Activated naive CD4-positive, alpha-beta T cell treated with anti-CD3 and anti-CD28 coated beads, Interleukin-2, amount 10 ng/mL, durations not matched to agents 7 days and 5 days (primary cell): ENCODE measurements around the gene SLC5A10.
"Not testable (repeated sequence)": the region's sequence is repeated elsewhere in the genome, so short reads cannot be mapped to it uniquely, and the experiment has no call there.

Experiments
- CTCF ChIA-PET: fragments of 350-600 bp; sonication (Branson Sonifier 250); formaldehyde crosslinking; loops from one replicate; lab custom pipeline; 2021; ENCODE audit warnings: antibody characterized with exemption; lab: Charles Lee
- DNase-seq: peaks from one replicate; pipeline ENCODE4 v3.0.0-alpha.2; 2020
- H3K27ac Mint-ChIP-seq: one replicate; pipeline ENCODE4 v1.8.0; 2021; ENCODE audit warnings: mild to moderate bottlenecking, moderate library complexity, mixed read lengths
- H3K27me3 Mint-ChIP-seq: one replicate; pipeline ENCODE4 v1.8.0; 2021; ENCODE audit warnings: mild to moderate bottlenecking, mixed read lengths
- H3K36me3 Mint-ChIP-seq: one replicate; pipeline ENCODE4 v1.8.0; 2021; ENCODE audit warnings: mixed read lengths
- H3K4me1 Mint-ChIP-seq: one replicate; pipeline ENCODE4 v1.8.0; 2021; ENCODE audit warnings: mixed read lengths
- H3K4me3 Mint-ChIP-seq: one replicate; pipeline ENCODE4 v1.8.0; 2021; ENCODE audit warnings: mild to moderate bottlenecking, moderate library complexity, mixed read lengths
- H3K9me3 Mint-ChIP-seq: one replicate; pipeline ENCODE4 v1.8.0; 2021; ENCODE audit warnings: mixed read lengths

SLC5A10 gene

GRCh38 chr17:18951941-18952842 lies at the start of gene SLC5A10:
SLC5A10 (plus strand) TSS chr17:18952165; CDS start chr17:18952206, 41 bp downstream.
- Mint-ChIP-seq H3K27me3 (peaks cover 58% of the 10 kb centered on the region), H3K4me1 (peaks cover 34% of the 10 kb centered on the region), H3K9me3 (peaks cover 2% of the 10 kb centered on the region), H3K36me3 (peaks cover 3% of the 10 kb centered on the region), H3K4me3 (no peak within 1 kb of the TSS), H3K27ac (no peak within 1 kb of the TSS)
- no peak for DNase-seq
- CTCF ChIA-PET: no interaction called here

DNA sequence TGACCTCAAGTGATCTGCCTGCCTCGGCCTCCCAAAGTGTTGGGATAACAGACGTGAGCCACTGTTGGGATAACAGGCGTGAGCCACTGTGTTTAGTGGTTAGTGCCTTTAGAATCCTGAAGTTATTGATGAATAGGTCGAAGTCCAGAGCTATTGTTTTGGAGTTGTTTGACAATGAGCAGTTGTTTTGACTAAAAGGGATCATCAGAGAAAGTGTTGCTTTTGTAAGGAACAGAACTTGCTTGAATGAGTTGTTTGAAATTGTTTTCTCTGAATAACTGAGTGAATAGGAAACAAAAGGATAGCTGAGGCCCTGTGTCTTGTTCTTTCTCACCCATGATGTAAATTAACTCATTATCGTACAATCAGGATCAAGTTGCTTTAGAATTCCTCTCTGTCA lies 47.5 kb upstream of the SLC5A10 start:
- H3K4me1 Mint-ChIP-seq: peaks cover 33% of the 10 kb centered on the region
- peaks cover 59% of the 10 kb centered on the region for H3K36me3 Mint-ChIP-seq
- DNase-seq: no peak
- no peak overlapping the region for H3K27ac Mint-ChIP-seq
- CTCF ChIA-PET: no interaction called here
- H3K4me3 Mint-ChIP-seq: no peak overlapping the region
- H3K9me3 Mint-ChIP-seq: no peaks in the 10 kb centered on the region
- H3K27me3 Mint-ChIP-seq: peaks cover 10% of the 10 kb centered on the region

DNA sequence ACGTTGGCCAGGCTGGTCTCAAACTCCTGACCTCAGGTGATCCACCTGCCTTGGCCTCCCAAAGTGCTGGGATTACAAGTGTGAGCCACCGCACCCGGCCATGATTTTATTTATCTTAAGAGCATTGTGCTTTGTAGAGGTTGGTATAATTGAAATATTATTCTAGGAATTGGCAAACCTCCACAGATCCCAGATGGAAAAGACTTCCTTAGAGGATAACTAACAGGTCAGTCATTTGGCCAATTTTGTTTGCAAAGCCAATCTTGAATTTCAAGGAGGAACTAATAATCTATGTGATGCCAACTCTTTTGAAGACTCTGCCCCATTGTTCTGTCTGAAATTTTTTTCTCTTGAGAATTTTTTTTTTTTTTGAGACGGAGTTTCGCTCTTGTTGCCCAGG lies 46.7 kb upstream of the SLC5A10 start:
- Mint-ChIP-seq H3K27me3 (peaks cover 10% of the 10 kb centered on the region), H3K4me1 (peaks cover 28% of the 10 kb centered on the region), H3K4me3 (no peak overlapping the region), H3K36me3 (peaks cover 58% of the 10 kb centered on the region), H3K27ac (no peak overlapping the region), H3K9me3 (no peaks in the 10 kb centered on the region)
- no peak for DNase-seq
- CTCF ChIA-PET: no interaction called here

DNA sequence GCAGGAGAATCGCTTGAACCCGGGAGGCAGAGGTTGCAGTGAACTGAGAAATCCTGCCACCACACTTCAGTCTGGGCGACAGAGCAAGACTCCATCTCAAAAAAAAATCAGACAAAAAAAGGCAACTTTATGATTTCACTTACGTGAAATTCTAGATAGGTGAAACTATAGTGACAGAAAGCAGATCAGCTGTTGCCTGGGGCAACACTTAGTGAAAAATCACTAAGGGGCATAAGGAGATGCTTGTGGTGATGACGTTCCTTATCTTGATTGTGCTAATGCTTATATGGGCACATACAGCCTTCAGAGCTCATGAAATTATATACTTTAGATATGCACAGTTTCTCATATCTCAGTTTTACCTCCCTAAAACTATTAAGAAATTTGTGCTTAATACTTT lies 41.6 kb upstream of the SLC5A10 start:
- no peak overlapping the region for H3K27ac Mint-ChIP-seq

DNA sequence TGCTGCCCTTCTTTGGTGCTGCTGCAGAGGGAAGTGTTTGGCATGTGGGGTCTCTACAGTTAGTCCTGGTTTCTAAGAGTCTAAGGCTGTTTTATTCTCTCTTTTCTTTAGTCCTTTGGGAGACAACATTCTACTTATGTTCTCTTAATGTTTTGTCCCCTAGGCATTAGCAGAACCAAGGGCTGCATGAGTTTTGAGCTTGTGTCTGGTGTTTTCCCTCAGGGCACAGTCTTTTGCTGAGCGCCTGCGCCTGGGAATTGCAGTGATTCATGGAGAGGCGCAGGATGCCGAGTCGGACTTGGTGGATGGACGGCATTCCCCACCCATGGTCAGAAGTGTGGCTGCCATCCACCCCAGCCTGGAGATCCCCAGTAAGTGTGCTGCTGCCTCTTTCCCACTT lies 41.1 kb upstream of the SLC5A10 start:
- peaks cover 63% of the 10 kb centered on the region for H3K36me3 Mint-ChIP-seq

More for the DNA sequence above, 41.6 kb upstream of the SLC5A10 start:
- H3K4me3 Mint-ChIP-seq: no peak overlapping the region
- H3K36me3 Mint-ChIP-seq: peaks cover 61% of the 10 kb centered on the region
- CTCF ChIA-PET: no interaction called here
- no peak for DNase-seq
- no peaks in the 10 kb centered on the region for H3K4me1 Mint-ChIP-seq
- no peaks in the 10 kb centered on the region for H3K27me3 Mint-ChIP-seq
- no peaks in the 10 kb centered on the region for H3K9me3 Mint-ChIP-seq

GRCh38 chr17:18916816-18917500 lies 35.0 kb upstream of the SLC5A10 start:
- CTCF ChIA-PET: no interaction called here
- H3K27ac Mint-ChIP-seq: no peak overlapping the region
- no peak overlapping the region for H3K4me3 Mint-ChIP-seq
- H3K36me3 Mint-ChIP-seq: peaks cover 49% of the 10 kb centered on the region
- peaks cover 27% of the 10 kb centered on the region for H3K4me1 Mint-ChIP-seq
- no peaks in the 10 kb centered on the region for H3K9me3 Mint-ChIP-seq
- H3K27me3 Mint-ChIP-seq: no peaks in the 10 kb centered on the region
- DNase-seq: no peak

More for the DNA sequence above, 41.1 kb upstream of the SLC5A10 start:
- H3K27me3 Mint-ChIP-seq: no peaks in the 10 kb centered on the region
- no peaks in the 10 kb centered on the region for H3K9me3 Mint-ChIP-seq
- H3K27ac Mint-ChIP-seq: no peak overlapping the region
- CTCF ChIA-PET: no interaction called here
- H3K4me1 Mint-ChIP-seq: no peaks in the 10 kb centered on the region
- no peak for DNase-seq
- no peak overlapping the region for H3K4me3 Mint-ChIP-seq

DNA sequence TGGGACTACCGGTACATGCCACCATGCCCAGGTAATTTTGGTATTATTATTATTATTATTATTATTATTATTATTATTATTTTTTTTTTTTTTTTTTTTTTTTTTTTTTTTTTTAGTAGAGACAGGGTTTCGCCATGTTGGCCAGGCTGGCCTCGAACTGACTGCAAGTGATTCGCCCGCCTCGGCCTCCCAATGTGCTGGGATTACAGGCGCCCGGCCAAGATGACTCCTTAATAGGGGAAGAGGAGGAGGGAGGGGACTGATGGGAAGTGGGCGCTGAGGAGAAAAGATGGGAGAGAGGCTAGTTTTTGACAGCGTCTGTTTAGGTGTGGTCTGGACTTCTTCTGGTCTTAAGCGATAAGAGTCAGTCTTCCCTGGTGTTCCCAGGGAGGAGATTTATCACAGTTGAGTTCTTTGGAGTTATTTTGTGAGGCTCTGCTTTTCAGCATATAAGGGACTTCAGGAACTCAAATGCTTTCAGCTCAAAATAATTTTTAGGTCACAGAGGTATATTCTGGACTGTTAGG lies 34.4 kb upstream of the SLC5A10 start:
- no peak overlapping the region for H3K4me3 Mint-ChIP-seq
- CTCF ChIA-PET: no interaction called here
- peaks cover 46% of the 10 kb centered on the region for H3K36me3 Mint-ChIP-seq
- H3K27me3 Mint-ChIP-seq: no peaks in the 10 kb centered on the region
- no peak for DNase-seq
- peaks cover 32% of the 10 kb centered on the region for H3K4me1 Mint-ChIP-seq
- H3K9me3 Mint-ChIP-seq: no peaks in the 10 kb centered on the region
- H3K27ac Mint-ChIP-seq: no peak overlapping the region

DNA sequence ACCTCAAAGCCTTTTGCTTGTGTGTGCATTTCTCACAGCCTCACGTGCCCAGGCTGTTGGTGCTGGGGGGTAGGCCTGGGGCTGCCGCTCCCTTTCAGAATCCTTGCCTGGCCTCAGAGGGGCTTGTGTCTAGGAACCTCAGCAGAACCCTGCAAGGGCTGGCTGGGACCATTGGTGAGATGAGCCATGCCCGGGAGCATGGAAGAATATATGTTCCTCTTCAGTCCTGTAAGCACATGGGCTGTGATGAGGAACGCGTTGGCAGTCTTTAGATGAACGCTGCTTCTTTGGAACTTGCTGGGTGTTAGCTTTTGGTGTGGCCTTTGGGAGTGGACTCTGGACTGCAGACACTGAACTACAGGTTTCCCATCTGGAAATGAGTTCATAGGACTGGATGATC lies 32.0 kb upstream of the SLC5A10 start:
- no peak overlapping the region for H3K4me3 Mint-ChIP-seq
- DNase-seq: no peak
- CTCF ChIA-PET: no interaction called here
- peaks cover 42% of the 10 kb centered on the region for H3K4me1 Mint-ChIP-seq
- H3K9me3 Mint-ChIP-seq: no peaks in the 10 kb centered on the region
- H3K27ac Mint-ChIP-seq: peak overlapping the region; percentile 25
- H3K27me3 Mint-ChIP-seq: no peaks in the 10 kb centered on the region
- H3K36me3 Mint-ChIP-seq: peaks cover 40% of the 10 kb centered on the region

DNA sequence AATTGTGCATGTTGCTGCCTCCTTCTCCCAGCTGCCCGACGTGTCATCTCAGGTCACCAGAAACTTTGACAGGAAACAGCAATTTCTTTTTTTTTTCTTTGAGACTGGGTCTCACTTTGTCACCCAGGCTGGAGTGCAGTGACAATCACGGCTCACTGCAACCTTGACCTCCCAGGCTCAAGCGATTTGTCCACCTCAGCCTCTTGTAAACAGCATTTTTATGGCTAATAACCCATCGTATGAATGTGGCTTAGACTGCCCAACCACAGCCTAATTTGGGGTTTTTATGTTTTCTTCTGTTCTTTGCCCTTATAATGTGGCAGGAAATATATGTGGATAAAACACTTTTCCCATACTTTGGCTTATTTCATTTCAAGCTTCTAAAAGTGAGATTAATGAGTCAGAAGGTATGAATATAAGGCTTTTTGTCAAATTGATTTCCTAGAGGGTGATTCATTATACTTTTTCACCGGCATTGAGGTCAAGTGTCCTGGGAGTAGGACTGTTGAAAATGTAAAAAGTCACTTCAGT lies 31.0 kb upstream of the SLC5A10 start:
- Mint-ChIP-seq H3K9me3 (no peaks in the 10 kb centered on the region), H3K4me3 (no peak overlapping the region), H3K36me3 (peaks cover 38% of the 10 kb centered on the region), H3K27me3 (no peaks in the 10 kb centered on the region), H3K4me1 (peaks cover 52% of the 10 kb centered on the region), H3K27ac (peak overlapping the region; percentile 3)
- CTCF ChIA-PET: interaction anchor here (0.7 kb wide), 1 partner anchor 39 kb away, joined by 3 read pairs; no protein-coding TSS in a partner anchor
- DNase-seq: peak; percentile 34

DNA sequence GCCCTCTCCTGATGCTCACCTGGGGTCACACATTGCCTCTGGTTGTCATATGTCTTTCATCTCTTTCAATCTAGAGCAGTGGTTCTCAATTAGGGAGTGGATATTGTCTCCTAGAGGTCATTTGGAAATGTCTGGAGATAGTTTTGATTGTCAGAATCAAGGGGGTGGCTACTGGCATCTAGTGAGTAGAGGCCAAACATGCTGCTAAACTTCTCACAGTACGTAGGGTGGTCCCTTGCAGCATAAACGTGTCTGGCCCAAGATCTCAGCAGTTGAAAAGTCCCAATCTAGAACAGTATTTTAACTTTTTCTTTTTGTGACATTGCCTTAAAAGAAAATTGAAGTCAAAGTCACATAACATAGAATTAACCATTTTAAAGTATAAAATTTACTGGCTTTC lies 30.5 kb upstream of the SLC5A10 start:
- CTCF ChIA-PET: no interaction called here
- Mint-ChIP-seq H3K9me3 (no peaks in the 10 kb centered on the region), H3K27me3 (no peaks in the 10 kb centered on the region), H3K27ac (peak overlapping the region; percentile 1), H3K4me3 (no peak overlapping the region), H3K4me1 (peaks cover 56% of the 10 kb centered on the region), H3K36me3 (peaks cover 35% of the 10 kb centered on the region)
- DNase-seq: no peak

GRCh38 chr17:18921912-18922451 lies 30.0 kb upstream of the SLC5A10 start:
- peak overlapping the region; percentile 67 for H3K27ac Mint-ChIP-seq
- CTCF ChIA-PET: no interaction called here
- H3K36me3 Mint-ChIP-seq: peaks cover 34% of the 10 kb centered on the region
- H3K9me3 Mint-ChIP-seq: no peaks in the 10 kb centered on the region
- peak overlapping the region; percentile 17 for H3K4me3 Mint-ChIP-seq
- peaks cover 58% of the 10 kb centered on the region for H3K4me1 Mint-ChIP-seq
- DNase-seq: no peak
- H3K27me3 Mint-ChIP-seq: no peaks in the 10 kb centered on the region

DNA sequence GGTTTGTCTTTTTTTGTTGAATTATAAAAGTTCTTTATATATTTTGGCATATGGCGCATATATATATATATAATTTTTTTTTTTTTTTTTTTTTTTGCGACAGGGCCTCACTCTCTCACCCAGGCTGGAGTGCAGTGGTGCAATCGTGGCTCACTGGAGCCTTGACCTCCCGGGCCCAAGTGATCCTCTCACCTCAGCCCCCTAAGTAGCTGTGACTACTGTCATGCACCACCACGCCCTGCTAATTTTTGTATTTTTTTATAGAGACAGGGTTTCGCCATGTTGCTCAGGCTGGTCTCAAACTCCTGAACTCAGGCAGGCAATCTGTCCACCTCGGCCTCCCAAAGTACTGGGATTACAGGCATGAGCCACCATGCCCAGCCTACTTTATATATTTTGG lies 29.4 kb upstream of the SLC5A10 start:
- H3K27ac Mint-ChIP-seq, H3K4me3 Mint-ChIP-seq, H3K27me3 Mint-ChIP-seq, H3K9me3 Mint-ChIP-seq, CTCF ChIA-PET, DNase-seq: not testable (repeated sequence)
- Mint-ChIP-seq H3K4me1 (peaks cover 57% of the 10 kb centered on the region), H3K36me3 (peaks cover 36% of the 10 kb centered on the region)

- peaks cover 48% of the 10 kb centered on the region for H3K4me1 Mint-ChIP-seq
- no peaks in the 10 kb centered on the region for H3K9me3 Mint-ChIP-seq
- H3K4me3 Mint-ChIP-seq: no peak overlapping the region
- CTCF ChIA-PET: interaction anchor here (0.9 kb wide), 1 partner anchor 36 kb away, joined by 3 read pairs; no protein-coding TSS in a partner anchor
- H3K27ac Mint-ChIP-seq: peak overlapping the region; percentile 86
- peaks cover 42% of the 10 kb centered on the region for H3K36me3 Mint-ChIP-seq
- DNase-seq: no peak
- no peaks in the 10 kb centered on the region for H3K27me3 Mint-ChIP-seq
Measured at GRCh38 chr17:18925187-18925586, 26.8 kb upstream of the SLC5A10 start.

DNA sequence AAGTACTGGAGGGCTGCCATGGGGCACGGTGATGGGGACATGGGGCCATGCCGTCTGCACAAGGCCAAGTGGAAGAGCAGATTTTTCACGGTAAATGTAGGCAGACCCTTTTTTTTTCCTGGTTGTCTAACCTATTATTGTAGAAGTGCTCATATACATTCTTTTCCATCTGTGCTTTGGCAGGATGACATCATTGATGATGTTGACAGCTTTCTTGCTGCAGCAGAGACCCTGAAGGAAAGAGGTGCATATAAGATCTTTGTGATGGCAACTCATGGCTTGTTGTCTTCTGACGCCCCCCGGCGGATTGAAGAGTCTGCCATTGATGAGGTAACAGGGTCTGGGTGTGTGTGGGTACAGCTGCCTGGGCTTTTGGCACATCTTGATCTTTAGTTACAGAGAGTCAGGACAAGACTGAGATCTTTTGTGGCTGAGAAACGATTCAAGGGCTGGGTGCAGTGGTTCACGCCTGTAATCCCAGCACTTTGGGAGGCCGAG lies 23.3 kb upstream of the SLC5A10 start:
- CTCF ChIA-PET: no interaction called here
- H3K4me3 Mint-ChIP-seq: no peak overlapping the region

More for the DNA sequence above, 23.3 kb upstream of the SLC5A10 start:
- DNase-seq: no peak
- H3K9me3 Mint-ChIP-seq: no peaks in the 10 kb centered on the region
- peaks cover 6% of the 10 kb centered on the region for H3K27me3 Mint-ChIP-seq
- peak overlapping the region; percentile 2 for H3K27ac Mint-ChIP-seq
- peaks cover 39% of the 10 kb centered on the region for H3K4me1 Mint-ChIP-seq
- peaks cover 45% of the 10 kb centered on the region for H3K36me3 Mint-ChIP-seq
